Measurements from ENCODE around the gene PLD1.

PLD1 gene

DNA sequence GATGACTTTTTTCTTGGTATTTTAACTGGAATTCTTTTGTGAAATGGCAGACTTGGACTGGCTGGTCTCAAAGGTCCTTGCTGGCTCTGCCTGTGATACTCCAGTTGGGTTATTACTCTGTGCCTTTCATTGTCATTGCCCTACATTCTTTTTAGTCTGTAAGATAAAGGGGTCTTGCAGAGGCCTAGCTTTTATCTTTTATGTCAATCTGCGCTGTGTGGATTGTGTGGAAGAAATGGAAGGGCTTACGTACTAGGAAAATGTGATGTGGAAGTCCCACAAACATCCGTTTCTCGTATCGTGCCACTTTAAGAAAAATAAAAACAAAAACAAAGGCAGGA lies 24.1 kb upstream of the PLD1 start:
- no peak for DNase-seq (ENCODE audit: low read depth in 1 of 2, low spot score in 1 of 2)
- TF ChIP-seq JUND (IDR thresholded peaks at IDR 0.05; ENCODE audit: low read depth) = no peak

DNA sequence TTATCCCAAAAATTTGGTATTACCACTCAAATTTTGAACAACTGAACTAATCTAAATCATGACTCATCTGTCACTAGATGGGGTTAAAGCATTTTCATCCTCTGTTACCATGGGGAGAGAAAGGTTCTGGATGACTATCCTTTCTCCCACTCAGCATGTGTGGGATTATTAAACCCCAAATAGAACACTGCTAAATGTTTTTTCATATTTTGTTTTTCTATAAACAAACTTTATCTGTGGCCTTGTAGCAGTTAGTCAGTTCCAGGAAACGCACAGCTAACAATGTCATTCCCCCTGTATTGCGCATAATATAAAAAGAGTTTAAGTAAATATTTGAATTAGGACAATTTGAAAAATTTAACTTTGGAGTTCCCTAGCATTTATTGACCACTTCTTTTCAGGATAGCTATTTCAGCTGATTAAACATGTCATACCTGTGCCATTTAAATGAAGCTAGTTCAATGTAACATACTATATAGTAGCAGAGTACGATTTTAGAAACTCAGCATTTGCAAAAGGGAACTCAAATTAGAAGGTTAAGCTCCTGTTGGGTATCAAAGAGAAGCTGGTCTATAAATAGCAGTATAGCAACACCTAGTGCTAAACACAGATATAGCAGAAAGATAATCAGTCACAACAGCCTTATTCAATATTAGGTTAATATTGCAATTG lies 23.6 kb upstream of the PLD1 start:
- in situ Hi-C loops (cut with HindIII; ENCODE audit: low pct_unique_long_range_greater_than_20kb, low sequenced_read_pairs) = no loop called here
- DNase-seq (ENCODE audit: low read depth in 1 of 2, low spot score in 1 of 2) = peak in 1 of 2 experiments; percentile 49
- TF ChIP-seq JUND (IDR thresholded peaks at IDR 0.05; ENCODE audit: low read depth) = no peak

More for the DNA sequence above, 24.1 kb upstream of the PLD1 start:
- in situ Hi-C loops (cut with HindIII; ENCODE audit: low pct_unique_long_range_greater_than_20kb, low sequenced_read_pairs) = no loop called here

DNA sequence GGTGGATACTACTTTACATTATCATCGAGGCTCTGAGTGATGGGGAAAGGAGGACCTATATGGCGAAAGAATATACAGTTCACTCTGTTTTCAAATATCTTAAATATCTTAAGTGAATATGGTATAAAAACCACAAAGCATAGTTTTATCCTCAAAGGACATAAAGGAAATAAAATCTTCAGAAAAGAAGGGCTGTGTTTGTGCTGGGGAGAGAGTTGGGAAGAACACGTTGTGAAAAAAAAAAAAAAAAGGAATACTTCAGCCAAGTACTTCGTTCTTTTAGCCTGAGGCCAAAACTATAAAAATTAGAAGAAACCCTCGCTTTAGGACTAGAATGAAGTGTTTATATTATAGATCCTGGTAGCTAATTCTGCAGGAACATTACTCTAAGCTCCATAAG lies 22.7 kb upstream of the PLD1 start:
- no peak for DNase-seq (ENCODE audit: low read depth in 1 of 2, low spot score in 1 of 2)
- TF ChIP-seq JUND (IDR thresholded peaks at IDR 0.05; ENCODE audit: low read depth) = no peak
- in situ Hi-C loops (cut with HindIII; ENCODE audit: low pct_unique_long_range_greater_than_20kb, low sequenced_read_pairs) = no loop called here

DNA sequence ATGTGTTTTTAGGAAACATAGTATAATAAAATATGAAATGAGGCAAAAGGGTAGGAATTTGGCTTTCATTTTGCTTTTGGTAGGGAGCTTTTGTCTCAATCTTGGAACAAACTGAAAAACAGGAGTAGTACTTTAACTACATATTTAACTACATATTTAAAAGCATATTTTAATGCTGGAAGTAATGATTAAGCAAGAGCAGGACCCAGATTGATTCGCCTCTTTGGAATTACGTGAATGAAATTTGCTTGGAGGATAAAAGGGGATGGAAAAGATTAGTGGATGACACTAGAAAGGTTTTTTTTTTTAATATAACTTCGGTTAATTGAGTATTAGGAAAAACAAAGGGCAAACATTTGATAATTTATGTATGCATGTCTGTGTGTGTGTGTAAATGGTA lies 21.7 kb upstream of the PLD1 start:
- DNase-seq (ENCODE audit: low read depth in 1 of 2, low spot score in 1 of 2) = no peak
- in situ Hi-C loops (cut with HindIII; ENCODE audit: low pct_unique_long_range_greater_than_20kb, low sequenced_read_pairs) = no loop called here
- no peak for TF ChIP-seq JUND (IDR thresholded peaks at IDR 0.05; ENCODE audit: low read depth)

DNA sequence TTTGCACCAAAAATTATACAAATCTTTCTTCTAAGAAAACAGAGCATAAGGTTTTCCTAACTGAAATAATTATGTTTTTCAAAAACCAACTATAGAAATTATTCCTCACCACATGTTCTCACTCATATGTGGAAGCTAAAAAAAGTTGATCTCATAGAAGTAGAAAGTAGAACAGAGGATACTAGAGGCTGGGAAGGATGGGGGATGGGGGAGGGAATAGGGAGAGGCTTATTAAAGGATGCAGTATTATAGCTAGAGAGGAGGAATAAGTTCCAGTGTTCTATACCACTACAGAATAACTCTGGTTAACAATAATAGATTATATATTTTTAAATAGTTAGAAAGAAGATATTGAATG lies 20.2 kb upstream of the PLD1 start:
- TF ChIP-seq JUND (IDR thresholded peaks at IDR 0.05; ENCODE audit: low read depth) = no peak
- DNase-seq (ENCODE audit: low read depth in 1 of 2, low spot score in 1 of 2) = no peak
- in situ Hi-C loops (cut with HindIII; ENCODE audit: low pct_unique_long_range_greater_than_20kb, low sequenced_read_pairs) = no loop called here

DNA sequence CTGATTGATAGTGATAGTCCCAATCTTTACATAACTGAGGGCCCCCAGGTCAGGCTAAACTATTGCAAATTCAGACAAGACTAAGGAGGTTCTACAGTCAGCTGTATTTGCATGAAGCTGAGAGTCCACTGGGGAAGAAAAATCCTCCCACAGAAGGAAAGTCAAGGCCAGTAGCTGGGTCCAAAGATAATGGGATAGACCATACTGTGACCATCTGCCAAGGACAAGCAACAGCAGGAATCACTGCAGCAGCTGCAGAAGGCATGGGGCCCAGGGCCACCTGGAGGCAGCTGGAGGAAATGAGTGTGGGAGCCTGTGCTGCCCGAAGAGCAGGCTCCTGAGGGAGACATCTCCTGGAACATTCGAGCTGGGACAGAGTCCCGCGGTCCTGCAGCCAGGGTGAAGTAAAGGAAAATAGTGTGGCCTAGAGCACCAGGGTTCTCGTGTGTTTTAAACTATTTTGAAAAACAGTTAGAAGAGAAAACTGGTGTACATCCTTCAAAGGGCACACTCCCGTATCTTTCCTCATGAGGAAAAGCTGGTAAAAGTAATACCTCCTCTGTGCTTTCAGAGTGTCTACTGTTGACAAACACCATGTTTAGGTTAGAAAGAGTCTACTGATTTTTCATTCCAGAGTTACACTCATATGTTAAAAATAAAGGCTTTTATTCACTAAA lies 19.7 kb upstream of the PLD1 start:
- DNase-seq (ENCODE audit: low read depth in 1 of 2, low spot score in 1 of 2) = peak; percentile 69 to 91
- in situ Hi-C loops (cut with HindIII; ENCODE audit: low pct_unique_long_range_greater_than_20kb, low sequenced_read_pairs) = no loop called here

GRCh38 chr3:171828902-171829770 lies 18.9 kb upstream of the PLD1 start:
- in situ Hi-C loops (cut with HindIII; ENCODE audit: low pct_unique_long_range_greater_than_20kb, low sequenced_read_pairs) = no loop called here
- TF ChIP-seq JUND (IDR thresholded peaks at IDR 0.05; ENCODE audit: low read depth) = no peak
- DNase-seq (ENCODE audit: low read depth in 1 of 2, low spot score in 1 of 2) = no peak

More for the DNA sequence above, 19.7 kb upstream of the PLD1 start:
- no peak for TF ChIP-seq JUND (IDR thresholded peaks at IDR 0.05; ENCODE audit: low read depth)

DNA sequence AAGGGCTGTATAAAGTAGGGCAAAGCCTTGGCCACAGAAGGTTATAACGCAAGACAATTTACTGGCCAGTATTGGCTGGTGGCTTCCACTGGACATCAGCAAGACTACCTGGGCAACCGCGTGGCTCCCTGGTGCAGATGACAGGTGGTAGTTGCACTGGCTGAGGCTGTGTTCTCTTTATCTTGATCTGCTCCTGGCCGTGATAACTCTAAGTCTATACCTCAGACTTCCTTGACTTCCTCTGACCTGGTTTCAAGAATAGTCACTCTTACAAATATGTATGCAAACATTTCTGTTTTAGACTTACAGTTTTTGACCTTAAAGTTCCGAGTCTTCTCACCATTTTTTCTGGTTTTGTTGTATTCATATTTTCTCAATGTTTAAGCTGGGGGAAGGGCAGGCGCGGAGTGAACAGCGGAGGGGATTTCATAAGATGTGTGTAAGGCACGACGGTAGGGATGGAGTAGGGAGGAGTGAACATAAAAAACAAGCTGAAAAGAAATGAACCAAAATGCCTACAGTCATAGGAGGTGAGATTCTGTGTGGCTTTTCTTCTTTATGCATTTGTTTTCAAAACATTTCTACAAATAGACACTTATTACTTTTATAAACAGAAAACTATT lies 17.7 kb upstream of the PLD1 start:
- TF ChIP-seq JUND (IDR thresholded peaks at IDR 0.05; ENCODE audit: low read depth) = no peak
- no peak for DNase-seq (ENCODE audit: low read depth in 1 of 2, low spot score in 1 of 2)
- in situ Hi-C loops (cut with HindIII; ENCODE audit: low pct_unique_long_range_greater_than_20kb, low sequenced_read_pairs) = no loop called here

GRCh38 chr3:171827385-171827784 lies 17.1 kb upstream of the PLD1 start:
- in situ Hi-C loops (cut with HindIII; ENCODE audit: low pct_unique_long_range_greater_than_20kb, low sequenced_read_pairs) = no loop called here
- no peak for DNase-seq (ENCODE audit: low read depth in 1 of 2, low spot score in 1 of 2)
- no peak for TF ChIP-seq JUND (IDR thresholded peaks at IDR 0.05; ENCODE audit: low read depth)

DNA sequence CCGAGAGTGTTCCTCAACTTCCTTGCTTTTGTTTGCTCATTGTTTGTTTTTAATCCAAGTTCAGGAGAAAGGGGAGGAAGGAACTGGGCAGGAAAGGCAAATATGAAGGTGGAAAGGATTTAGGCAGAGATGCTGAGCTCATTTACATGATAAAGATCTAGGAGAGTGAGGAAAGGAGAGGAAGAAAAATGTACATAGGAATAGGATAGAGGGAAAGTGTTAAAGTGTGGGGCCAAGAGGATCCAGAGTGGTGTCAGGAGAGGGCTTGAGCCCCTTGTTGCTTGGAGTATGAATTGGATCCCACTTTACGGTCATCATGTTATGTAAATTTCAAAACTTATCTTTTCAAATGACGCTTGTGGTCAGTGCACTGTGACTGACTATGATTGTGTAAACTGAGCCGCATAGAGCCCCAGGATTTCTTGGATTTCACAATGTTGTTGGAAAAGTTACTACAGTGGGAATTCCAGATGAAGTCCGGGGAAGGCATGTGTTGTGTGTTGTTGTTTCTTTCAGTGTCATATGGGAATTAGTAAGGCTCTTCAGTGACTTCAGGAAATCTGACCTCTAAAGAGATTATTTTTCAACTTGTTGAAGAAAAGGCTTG lies 15.0 kb upstream of the PLD1 start:
- TF ChIP-seq JUND (IDR thresholded peaks at IDR 0.05; ENCODE audit: low read depth) = no peak
- DNase-seq (ENCODE audit: low read depth in 1 of 2, low spot score in 1 of 2) = peak in 1 of 2 experiments; percentile 54
- in situ Hi-C loops (cut with HindIII; ENCODE audit: low pct_unique_long_range_greater_than_20kb, low sequenced_read_pairs) = no loop called here

- no peak for DNase-seq (ENCODE audit: low read depth in 1 of 2, low spot score in 1 of 2)
- in situ Hi-C loops (cut with HindIII; ENCODE audit: low pct_unique_long_range_greater_than_20kb, low sequenced_read_pairs) = no loop called here
- no peak for TF ChIP-seq JUND (IDR thresholded peaks at IDR 0.05; ENCODE audit: low read depth)
Observed at GRCh38 chr3:171824824-171825221, 14.5 kb upstream of the PLD1 start.

DNA sequence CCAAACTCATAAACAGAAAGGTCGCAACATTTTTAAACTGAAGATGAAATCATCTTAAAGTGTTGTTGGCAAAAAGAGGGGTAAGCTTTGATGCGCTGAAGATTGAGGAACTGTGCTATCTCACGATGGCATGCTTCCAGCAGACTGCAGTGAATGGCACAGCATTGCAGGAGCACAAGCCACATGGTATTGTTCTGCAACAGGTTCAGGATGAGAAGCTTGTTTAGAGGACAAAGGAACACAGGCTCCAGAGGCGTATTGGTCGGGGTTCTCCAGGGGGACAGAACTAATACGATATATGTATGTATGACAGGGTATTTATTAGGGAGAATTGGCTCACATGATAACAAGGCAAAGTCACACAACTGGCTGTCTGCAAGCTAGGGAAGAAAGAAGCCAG lies 13.8 kb upstream of the PLD1 start:
- DNase-seq (ENCODE audit: low read depth in 1 of 2, low spot score in 1 of 2) = no peak
- in situ Hi-C loops (cut with HindIII; ENCODE audit: low pct_unique_long_range_greater_than_20kb, low sequenced_read_pairs) = no loop called here
- TF ChIP-seq JUND (IDR thresholded peaks at IDR 0.05; ENCODE audit: low read depth) = no peak
